HG03159 (cell line): ENCODE measurements around the gene RBM14.
"Not testable (repeated sequence)": the region's sequence is repeated elsewhere in the genome, so short reads cannot be mapped to it uniquely, and the experiment has no call there.

Experiments used
- ATAC-seq: cut with Tn5 transposase; IDR thresholded peaks from one replicate; pipeline ENCODE4 v1.9.1; 2021; ENCODE audit warnings: mild to moderate bottlenecking, moderate library complexity; ENCODE audit not compliant: unreplicated experiment

RBM14 gene

DNA sequence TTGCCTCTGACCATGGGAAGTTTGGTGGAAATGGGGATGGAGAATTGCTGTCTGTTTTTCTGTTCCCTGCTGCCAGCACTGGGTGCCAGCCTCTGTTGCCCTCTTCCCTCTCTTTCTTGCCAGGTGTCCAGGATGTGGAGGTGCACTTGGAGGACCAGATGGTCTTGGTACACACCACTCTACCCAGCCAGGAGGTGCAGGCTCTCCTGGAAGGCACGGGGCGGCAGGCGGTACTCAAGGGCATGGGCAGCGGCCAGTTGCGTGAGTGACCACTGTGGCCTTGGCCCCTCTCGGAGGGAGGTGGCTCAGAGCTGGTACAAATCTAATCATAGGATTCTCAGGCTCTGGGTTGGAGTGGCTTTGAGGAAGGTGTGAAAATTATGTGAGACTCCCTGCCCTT, 17.4 kb upstream of the RBM14 start:
- no peak for ATAC-seq

DNA sequence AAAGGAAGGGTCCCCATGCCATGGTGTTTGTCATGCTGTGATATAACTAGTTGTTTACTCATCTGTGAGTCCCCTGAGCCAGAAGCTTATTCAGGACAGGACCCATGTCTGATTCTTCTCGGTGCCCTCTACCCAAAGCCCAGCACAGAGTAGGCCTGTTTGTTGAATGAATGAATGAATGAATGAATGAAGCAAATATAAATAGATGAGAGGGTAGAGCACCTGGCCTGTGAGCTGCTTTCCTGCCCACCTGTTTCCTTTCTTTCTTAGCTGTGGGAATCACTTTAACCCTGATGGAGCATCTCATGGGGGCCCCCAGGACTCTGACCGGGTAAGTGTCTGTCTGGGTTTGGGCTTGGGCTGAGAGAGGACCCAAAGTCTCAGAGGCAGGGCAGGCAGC, 16.2 kb upstream of the RBM14 start:
- ATAC-seq = no peak

DNA sequence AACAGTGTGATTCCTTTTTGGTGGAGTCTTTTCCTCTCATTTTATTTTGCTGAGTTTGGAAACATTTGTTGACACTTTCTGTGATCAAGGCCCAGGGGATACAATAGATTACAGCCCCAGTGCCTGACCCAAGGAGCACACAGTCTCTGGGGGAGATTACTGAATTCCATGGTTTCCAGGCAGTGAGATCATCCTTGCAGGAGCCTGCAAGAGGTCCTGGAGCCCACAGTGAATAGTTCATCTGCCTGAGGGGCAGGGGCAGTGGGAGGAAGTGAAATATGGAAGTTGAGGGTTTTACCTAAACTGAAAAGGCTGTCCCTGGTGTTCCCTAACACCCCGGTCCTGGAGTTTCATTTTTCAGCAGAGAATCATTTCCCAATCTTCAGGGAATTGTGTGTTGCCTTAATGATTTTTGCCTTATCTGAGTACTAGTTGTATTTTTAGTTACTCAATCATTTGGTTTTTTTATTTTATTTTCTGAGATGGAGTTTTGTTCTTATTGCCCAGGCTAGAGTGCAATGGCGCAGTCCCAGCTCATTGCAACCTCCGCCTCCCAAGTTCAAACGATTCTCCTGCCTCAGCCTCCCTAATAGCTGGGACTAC, 15.7 kb upstream of the RBM14 start:
- ATAC-seq = no peak

DNA sequence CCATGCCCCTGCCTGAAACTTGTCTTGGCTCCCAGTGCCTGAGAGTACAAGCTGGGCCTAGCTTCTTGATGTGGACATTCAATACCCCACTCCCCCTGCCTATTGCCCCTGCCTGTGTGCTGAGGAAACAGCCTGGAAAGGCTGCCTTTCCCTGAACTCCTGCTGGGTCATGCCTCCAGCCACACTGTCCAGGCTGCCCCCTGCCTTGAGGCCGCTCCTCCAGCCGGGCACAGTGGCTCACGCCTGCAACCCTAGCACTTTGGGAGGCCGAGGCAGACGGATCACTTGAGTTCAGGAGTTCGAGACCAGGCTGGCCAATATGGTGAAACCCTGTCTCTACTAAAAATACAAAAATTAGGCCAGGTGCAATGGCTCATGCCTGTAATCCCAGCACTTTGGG, 13.4 kb upstream of the RBM14 start:
- ATAC-seq = no peak

DNA sequence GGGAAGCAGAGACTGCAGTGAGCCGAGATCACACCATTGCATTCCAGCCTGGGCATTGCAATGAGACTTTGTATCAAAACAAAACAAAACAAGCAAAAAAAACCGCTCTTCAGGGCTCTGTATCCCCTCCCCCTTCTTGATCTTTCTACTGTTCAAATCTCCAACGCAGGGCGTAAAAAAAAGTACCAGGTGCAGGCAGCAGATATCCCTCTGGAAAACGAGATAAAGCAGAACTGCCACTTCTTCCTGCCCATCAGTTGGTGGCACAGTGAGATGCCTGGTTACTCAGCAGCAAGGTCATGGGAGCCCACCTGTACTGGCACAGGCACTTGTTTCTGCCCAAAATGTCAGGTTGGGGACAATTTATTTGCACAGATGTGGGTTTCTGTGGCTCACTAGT, 12.3 kb upstream of the RBM14 start:
- no peak for ATAC-seq

DNA sequence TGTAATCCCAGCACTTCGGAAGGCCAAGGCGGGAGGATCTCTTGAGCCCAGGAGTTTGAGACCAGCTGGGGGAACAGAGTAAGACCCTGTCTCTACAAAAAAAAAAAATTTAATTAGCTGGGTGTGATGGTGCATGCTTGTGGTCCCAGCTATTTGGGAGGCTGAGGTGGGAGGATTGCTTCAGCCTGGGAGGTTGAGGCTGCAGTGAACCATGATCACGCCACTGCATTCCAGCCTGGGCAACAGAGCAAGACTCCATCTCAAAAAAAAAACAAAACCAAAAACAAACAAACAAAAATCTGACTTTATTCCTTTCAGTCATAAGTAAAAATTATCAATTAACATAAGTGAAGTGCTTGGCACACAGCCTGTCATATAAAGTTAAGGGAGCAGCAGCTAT, 9.8 kb upstream of the RBM14 start:
- ATAC-seq = not testable (repeated sequence)

DNA sequence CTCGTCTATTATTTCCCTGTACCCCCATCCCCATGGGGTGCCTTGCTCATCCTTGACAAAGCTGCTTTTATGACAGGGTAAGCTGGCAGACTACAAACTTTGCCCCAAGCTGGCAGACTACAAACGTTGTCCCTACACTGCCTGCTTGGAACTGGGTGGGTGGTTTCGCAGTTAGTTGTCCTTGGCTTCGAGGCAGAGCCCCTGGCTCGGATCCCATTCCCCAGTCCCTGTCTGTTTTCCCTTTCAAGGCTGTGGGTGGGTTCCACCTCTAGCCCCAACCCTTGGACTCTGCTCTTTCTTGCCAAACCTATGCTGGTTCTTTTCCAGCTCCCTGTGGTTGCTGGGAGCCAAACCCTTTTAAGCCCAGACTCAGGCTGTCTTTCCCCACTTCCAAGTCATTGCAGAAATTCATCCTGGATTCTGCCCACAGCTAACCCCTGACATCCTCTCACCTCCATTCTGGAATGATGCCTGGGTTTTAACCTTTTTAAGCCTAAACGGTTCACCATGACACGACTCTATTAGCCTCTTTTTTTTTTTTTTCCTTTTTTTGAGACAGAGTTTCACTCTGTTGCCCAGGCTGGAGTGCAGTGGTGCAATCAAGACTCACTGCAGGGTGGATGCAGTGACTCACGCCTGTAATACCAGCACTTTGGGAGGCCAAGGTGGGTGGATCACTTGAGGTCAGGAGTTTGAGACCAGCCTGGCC, 9.2 kb upstream of the RBM14 start:
- ATAC-seq = no peak

DNA sequence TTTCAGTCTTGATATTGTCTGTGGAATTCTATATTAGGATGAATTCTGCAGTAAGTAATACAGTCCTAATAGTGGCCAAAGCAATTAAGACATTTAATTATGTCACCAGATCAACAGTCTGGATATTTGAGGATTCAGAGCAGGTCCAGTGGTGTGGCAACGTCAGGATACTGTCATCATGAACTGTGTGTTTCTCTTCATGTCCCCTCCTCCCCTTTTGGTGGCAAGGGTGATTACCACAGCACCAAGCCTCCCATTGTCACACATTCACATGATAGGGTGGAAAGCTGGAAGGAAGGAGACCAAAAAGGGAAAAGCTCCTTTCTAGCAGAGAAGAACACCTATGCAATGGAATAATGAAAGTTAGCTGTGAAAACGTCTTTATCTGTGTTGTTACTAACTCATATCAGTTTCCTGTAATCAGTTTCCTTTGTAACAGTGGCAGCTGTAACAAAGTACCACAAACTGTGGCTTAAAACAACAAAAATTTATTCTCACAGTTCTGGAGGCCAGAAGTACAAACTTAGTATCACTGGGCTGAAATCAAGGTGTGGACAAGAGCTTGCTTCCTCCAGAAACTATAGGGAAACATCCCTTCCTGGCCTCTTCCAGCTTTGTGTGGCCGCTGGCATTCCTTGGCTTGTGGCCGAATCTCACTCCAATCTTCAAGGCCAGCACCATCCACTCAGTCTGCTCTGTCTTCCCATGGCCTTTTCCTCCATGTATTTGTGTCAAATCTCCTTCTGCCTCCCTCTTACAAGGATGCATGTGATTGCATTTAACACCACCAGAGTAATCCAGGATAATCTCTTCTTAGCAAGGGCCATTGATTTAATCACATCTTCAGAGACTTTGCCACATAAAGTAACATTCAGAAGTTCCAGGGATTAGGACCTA, 6.5 kb upstream of the RBM14 start:
- no peak for ATAC-seq

DNA sequence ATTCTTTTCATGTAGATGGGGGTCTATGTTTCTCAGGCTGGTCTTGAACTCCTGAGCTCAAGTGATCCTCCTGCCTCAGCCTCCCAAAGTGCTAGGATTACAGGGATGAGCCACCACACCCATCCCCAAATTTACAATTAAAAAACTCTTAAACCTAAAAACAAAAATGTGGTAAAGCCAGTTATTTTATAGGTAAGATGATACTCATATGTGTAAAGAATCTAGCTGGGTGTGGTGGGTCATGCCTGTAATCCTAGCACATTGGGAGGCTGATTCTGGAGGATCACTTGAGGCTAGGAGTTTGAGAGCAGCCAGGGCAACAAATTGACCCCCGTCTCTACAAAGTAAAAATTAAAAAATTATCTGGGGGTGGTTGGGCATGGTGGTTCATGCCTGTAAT, 4.0 kb upstream of the RBM14 start:
- ATAC-seq = no peak

DNA sequence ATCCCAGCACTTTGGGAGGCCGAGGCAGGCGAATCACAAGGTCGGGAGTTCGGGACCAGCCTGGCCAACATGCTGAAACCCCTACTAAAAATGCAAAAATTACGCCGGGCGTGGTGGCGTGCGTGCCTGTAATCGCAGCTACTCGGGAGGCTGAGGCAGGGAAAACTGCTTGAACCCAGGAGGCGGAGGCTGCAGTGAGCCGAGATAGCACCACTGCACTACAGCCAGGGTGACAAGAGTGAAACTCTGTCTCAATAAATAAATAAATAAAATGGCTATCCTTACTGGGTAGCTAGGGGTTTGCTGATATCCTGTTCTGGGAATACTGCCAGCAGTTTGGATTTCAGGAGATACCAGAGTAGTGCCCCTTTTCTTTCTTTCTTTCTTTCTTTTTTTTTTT, 2.4 kb upstream of the RBM14 start:
- ATAC-seq = no peak

DNA sequence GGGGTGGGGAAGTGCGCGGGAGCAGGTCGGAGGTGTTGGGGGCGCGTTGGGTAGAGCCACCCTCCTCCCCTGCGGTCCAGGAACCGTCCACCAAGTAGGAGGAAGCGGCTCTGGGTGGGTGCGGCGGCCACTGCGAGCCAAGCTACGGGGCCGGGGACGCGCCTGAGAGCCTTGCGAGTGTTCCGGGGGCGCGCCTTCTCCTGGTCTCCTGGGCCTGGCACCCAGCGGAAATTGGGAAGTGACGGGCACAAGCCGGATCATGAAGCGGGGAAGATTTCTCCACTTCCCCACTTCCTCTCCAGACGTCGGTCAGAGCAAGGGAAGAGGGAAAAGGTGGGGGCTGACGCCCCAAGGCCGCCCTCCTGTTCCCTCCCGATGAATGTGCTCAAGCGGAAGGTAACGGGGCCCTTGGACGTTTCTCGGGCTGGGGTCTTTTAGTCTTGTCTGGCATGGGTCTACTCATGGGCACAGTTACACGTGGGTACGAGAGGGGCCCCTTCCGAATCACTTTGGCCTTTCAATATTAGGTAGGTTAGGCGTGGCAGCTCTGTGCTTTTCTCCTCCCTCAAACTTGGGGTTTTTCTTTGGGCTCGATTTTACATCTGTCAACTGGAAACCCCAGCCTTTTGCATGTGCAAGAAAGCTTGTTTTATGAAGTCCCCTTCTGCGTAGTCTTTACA, 865 bp downstream of the RBM14 start:
- no peak for ATAC-seq

DNA sequence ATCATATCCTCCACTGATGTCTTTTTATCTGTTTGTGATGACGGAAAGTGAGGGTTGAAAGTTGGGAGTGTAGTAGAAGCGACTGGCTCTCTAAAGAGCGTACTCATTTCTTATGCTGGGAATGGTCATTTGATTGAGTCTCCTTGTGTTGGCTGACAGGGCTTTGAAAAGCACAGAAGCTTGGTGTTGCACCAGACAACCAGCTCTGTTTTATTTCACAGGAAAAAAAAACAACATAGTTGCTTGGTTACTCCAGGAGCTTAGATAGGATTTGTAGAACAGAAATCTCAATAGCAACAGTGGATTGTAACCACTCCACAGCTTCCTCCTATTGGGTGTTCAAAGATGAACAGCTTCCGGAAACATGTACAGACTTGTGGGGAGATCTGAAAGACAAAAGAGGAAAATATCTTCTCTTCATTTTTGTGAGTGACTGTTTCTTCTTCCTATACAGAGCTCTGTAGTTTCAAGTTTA, 2.7 kb downstream of the RBM14 start:
- no peak for ATAC-seq

DNA sequence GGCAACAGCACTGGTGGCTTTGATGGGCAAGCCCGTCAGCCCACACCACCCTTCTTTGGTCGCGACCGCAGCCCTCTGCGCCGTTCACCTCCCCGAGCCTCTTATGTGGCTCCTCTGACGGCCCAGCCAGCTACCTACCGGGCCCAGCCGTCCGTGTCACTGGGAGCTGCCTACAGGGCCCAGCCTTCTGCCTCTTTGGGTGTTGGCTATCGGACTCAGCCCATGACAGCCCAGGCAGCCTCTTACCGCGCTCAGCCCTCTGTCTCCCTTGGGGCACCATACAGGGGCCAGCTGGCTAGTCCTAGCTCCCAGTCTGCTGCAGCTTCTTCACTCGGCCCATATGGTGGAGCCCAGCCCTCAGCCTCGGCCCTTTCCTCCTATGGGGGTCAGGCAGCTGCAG, 8.0 kb downstream of the RBM14 start:
- no peak for ATAC-seq

DNA sequence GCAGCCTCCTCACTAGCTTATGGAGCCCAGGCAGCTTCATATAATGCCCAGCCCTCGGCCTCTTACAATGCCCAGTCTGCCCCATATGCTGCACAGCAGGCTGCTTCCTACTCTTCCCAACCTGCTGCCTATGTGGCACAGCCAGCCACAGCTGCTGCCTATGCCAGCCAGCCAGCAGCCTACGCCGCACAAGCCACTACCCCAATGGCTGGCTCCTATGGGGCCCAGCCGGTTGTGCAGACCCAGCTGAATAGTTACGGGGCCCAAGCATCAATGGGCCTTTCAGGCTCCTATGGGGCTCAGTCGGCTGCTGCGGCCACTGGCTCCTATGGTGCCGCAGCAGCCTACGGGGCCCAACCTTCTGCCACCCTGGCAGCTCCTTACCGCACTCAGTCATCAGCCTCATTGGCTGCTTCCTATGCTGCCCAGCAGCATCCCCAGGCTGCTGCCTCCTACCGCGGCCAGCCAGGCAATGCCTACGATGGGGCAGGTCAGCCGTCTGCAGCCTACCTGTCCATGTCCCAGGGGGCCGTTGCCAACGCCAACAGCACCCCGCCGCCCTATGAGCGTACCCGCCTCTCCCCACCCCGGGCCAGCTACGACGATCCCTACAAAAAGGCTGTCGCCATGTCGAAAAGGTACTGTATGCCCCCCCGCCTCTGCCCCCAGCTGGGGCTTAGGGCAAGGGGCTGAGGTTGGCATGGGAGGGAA, 8.8 kb downstream of the RBM14 start:
- no peak for ATAC-seq

DNA sequence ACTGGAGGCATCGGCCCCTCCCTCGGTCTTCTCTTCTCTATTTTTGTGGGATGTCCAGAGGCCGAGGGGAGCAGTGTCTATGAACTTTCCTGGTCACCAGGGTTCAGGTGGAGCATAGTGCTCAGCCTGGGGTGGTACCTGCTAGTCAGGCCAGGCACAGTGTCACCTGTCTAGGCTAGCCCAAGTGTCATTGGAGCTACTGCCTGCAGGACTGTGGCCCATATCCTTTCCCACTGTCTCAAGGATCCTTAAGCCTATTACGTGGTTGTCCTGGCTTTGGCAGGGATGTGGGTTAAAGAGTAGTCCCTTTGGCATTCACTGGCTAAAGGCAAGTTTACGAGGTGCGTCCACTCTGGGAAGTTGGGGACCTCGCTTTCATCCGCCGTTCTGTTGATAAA, 9.3 kb downstream of the RBM14 start:
- no peak for ATAC-seq

DNA sequence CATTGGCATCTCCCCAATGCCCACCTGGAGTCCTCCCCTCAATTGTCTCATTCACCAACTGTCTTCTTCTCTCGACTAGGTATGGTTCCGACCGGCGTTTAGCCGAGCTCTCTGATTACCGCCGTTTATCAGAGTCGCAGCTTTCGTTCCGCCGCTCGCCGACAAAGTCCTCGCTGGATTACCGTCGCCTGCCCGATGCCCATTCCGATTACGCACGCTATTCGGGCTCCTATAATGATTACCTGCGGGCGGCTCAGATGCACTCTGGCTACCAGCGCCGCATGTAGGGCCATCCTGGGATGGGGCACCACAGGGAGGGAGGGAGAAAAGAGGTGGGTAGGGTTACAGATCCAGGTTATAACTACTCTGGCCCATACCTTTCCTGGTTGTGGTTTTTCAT, 10.0 kb downstream of the RBM14 start:
- ATAC-seq = no peak

DNA sequence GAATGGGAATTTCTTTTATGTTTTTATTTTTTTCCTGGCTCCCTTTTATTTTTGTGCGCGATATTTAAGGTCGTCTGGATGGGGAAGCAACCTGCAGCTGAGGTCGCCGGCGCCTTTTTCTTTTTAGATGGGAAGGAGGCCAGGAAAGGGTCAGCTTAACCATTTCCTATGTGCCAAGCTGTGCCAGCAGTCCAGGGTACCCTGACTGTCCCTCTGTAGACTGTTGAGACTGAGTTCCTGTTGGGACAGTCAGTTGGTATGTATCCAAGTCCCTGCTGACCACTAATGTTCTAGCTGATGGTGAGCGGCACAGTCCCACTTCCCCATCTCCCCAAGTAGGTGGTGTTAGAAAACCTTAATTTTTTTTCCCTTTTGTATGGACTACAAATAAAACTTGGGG, 10.5 kb downstream of the RBM14 start:
- no peak for ATAC-seq

DNA sequence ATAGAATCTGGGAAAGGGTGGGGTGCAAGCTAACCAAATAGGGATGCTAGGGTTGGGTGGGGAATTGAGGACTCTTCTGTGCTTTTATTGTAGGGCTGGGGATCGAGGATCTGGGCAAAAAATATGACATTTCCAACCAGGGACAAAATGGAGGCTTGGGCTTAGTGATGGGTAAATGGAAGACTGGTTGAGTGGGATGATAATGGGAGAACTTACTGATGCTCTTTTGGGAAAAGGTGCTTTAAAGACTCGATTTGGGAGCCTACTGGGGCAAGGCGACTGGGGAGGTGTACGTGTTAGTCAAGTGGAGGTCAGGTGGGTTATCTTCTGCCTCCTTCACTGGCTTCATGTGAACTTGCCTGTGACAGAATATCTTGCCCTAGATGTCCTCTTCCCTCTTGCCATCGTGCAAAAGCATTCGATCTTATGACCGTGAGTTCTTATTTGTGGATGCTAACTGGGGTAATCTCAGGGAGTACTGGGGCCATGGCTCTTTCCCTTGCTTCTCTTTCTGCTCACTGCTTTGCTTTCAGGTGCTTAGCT, 11.7 kb downstream of the RBM14 start:
- ATAC-seq = no peak

DNA sequence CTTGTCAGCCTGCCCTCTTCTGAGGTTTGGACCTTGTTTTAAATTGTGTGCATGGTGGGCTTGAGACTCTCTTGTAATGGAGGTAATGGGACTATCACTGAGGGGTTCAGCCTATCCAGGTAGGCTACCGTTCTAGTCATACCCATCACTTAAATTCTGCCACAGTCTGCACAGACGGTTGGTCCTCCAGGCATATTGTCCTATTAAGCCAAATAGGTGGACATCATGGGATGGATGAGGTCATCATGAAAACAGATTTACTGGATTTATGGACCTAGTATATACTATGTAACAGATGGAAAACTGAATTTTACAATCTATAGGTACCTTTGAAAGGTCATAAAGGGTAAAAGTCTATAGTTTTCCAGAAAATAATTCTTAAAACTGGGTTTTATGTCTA, 12.9 kb downstream of the RBM14 start:
- ATAC-seq = no peak

DNA sequence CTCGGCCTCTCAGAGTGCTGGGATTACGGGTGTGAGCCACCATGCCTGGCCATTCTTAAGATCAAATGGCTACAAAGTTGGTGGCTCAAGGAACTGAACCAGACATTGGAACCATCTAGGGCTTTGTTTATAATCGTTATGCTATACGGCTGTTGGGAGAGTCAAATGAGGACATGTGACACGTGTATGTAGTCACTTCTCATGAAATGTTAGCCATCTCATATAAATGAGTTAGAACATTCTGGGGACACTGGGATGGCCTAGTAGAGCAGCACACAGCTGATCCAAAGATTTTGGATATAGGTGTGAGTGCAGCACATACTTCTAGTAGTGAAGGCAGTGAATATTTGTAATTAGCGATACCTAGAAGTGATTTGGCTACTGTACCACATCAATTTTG, 15.5 kb downstream of the RBM14 start:
- ATAC-seq = no peak
